GM18861 (cell line): ENCODE results near the gene SPRY4.
"Not testable (repeated sequence)": the region's sequence is repeated elsewhere in the genome, so short reads cannot be mapped to it uniquely, and the experiment has no call there.

Experiments
- ATAC-seq: cut with Tn5 transposase; IDR thresholded peaks from one replicate; pipeline ENCODE4 v1.9.1; 2021; ENCODE audit not compliant: unreplicated experiment

SPRY4 gene

GRCh38 chr5:142295960-142296860, 28.6 kb downstream of the SPRY4 start:
- no peak for ATAC-seq

GRCh38 chr5:142295084-142295758, 29.6 kb downstream of the SPRY4 start:
- ATAC-seq: no peak

GRCh38 chr5:142293486-142293885, 31.3 kb downstream of the SPRY4 start:
- no peak for ATAC-seq

- no peak for ATAC-seq
Measured at GRCh38 chr5:142292808-142293207, 32.0 kb downstream of the SPRY4 start.

GRCh38 chr5:142292249-142292648, 32.6 kb downstream of the SPRY4 start:
- ATAC-seq: no peak

- ATAC-seq: no peak
Measured at GRCh38 chr5:142290577-142291299, 34.1 kb downstream of the SPRY4 start.

GRCh38 chr5:142289708-142290576, 34.9 kb downstream of the SPRY4 start:
- ATAC-seq: no peak

GRCh38 chr5:142287973-142288313, 36.9 kb downstream of the SPRY4 start:
- ATAC-seq: peak; percentile 73

- ATAC-seq: peak; percentile 56
Measured at GRCh38 chr5:142287096-142287972, 37.5 kb downstream of the SPRY4 start.

- no peak for ATAC-seq
Measured at GRCh38 chr5:142286111-142286510, 38.7 kb downstream of the SPRY4 start.

GRCh38 chr5:142283304-142283703, 41.5 kb downstream of the SPRY4 start:
- no peak for ATAC-seq

GRCh38 chr5:142281966-142282365, 42.9 kb downstream of the SPRY4 start:
- ATAC-seq: no peak

- ATAC-seq: no peak
Measured at GRCh38 chr5:142281008-142281367, 43.8 kb downstream of the SPRY4 start.

- no peak for ATAC-seq
Measured at GRCh38 chr5:142280066-142281007, 44.5 kb downstream of the SPRY4 start.

GRCh38 chr5:142278627-142279026, 46.2 kb downstream of the SPRY4 start:
- ATAC-seq: no peak

GRCh38 chr5:142277796-142278195, 47.0 kb downstream of the SPRY4 start:
- ATAC-seq: no peak

- ATAC-seq: no peak
Measured at GRCh38 chr5:142276517-142276916, 48.3 kb downstream of the SPRY4 start.

- ATAC-seq: no peak
Measured at GRCh38 chr5:142275496-142275895, 49.3 kb downstream of the SPRY4 start.

GRCh38 chr5:142272596-142272995, 52.2 kb downstream of the SPRY4 start:
- not testable (repeated sequence) for ATAC-seq
